Heart left ventricle (tissue), 13 donors: ENCODE data around the gene DLGAP1.

ENCODE experiments used
- POLR2A ChIP-seq, 2 donors: fragments of 450-650 bp; IDR thresholded peaks; one replicate each; pipeline ENCODE4 v1.6.1; 2017; ENCODE audit warnings: antibody characterized with exemption in 2 of 2, mild to moderate bottlenecking in 2 of 2, moderate library complexity in 2 of 2
- TF ChIP-seq, protein P1 (sequence below), 12 donors: fragments of 200-600 bp; sonication (generic) in 4 of 12; IDR thresholded peaks; one replicate each; pipeline versions ENCODE4 v1.5.0 to v1.8.0; 2018 to 2022; ENCODE audit warnings: antibody characterized with exemption in 12 of 12, mild to moderate bottlenecking in 5 of 12
- donor health status: ischemic (EF 13 %, LVEDD 7.1; RV severe dilation, severe dysfunction).
- donor health status: DM: no; HTN: yes; CAD: no.
- donor health status: DM: no; HTN: no; CAD: no.
- donor health status: ischemic (EF 25% LVEDD 6.9; RV normal size, moderate dysfunction).
- donor health status: ischemic (EF 25% LVEDD 5.7; RV mildly dilated, moderate dysfunction).
- donor health status: ischemic (EF 35%, LVEDD 5.7; RV mildly dilated, moderate dysfunction).
- donor health status: nonischemic (EF 11% LVEDD 7.7; RV severe dilation, severe dysfunction).
- donor health status: DM: yes; HTN: yes; CAD: no.
- donor health status: PGD.
- donor health status: ischemic (EF 29% LVEDD 5.4; RV normal size, mild dysfunction).
- donor health status: nonischemic (EF 23%, LVEDD 6.1; RV moderate dilation, normal function).

DNA sequence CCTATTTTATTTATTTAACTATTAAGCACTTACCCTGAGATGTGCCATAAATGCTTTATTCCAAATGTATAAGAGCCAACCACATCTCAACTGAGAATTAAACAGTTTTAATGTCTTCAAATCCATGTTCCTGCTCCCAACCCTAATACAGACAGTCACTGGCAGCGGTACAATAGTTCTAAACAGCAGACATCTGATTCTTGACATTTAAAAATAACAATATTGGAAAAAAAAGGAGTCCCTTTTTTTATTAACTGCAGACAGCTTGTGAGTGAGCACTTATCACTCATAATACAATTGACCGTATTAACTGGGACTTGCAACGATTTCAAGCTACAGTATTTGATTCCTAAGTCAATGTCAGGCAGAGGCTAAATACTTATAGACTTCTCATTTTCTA is 580.5 kb downstream of the DLGAP1 start:
- TF ChIP-seq POLR2A (IDR thresholded peaks at IDR 0.05) = no peak
- TF ChIP-seq, protein P1, sequence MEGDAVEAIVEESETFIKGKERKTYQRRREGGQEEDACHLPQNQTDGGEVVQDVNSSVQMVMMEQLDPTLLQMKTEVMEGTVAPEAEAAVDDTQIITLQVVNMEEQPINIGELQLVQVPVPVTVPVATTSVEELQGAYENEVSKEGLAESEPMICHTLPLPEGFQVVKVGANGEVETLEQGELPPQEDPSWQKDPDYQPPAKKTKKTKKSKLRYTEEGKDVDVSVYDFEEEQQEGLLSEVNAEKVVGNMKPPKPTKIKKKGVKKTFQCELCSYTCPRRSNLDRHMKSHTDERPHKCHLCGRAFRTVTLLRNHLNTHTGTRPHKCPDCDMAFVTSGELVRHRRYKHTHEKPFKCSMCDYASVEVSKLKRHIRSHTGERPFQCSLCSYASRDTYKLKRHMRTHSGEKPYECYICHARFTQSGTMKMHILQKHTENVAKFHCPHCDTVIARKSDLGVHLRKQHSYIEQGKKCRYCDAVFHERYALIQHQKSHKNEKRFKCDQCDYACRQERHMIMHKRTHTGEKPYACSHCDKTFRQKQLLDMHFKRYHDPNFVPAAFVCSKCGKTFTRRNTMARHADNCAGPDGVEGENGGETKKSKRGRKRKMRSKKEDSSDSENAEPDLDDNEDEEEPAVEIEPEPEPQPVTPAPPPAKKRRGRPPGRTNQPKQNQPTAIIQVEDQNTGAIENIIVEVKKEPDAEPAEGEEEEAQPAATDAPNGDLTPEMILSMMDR (IDR thresholded peaks at IDR 0.05) = no peak
